Cardiac muscle cell (in vitro differentiated cells and primary cell): ENCODE measurements around the gene TMEM132A. TPM values are rescaled to one million over a fixed set of nuclear protein-coding genes. Genes with fewer than 3 reads are reported as not detected.
A peak's percentile ranks its signal among the peaks of the same experiment; 100 is the strongest.

Source experiments
- DNase-seq, 2 donors: peaks; one replicate each; pipeline versions ENCODE4 v3.0.0 to v3.0.0-alpha.2; 2010 to 2017; ENCODE audit warnings: low read depth in 1 of 2, low spot score in 1 of 2
- H3K27ac ChIP-seq: fragments of 200-600 bp; sonication (generic); 2 replicates; pipeline ENCODE4 v1.5.1; 2016
- H3K27me3 ChIP-seq: fragments of 200-600 bp; sonication (generic); 2 replicates; pipeline ENCODE4 v1.6.0; 2016; ENCODE audit warnings: control low read depth
- H3K36me3 ChIP-seq: fragments of 200-600 bp; sonication (generic); 2 replicates; pipeline ENCODE4 v1.5.1; 2016; ENCODE audit warnings: control low read depth
- H3K4me1 ChIP-seq: fragments of 200-600 bp; sonication (generic); 2 replicates; pipeline ENCODE4 v1.8.1; 2017; ENCODE audit warnings: low read depth, mild to moderate bottlenecking, mixed run types
- H3K4me3 ChIP-seq: fragments of 200-600 bp; sonication (generic); 2 replicates; pipeline ENCODE4 v1.5.1; 2016; ENCODE audit warnings: mild to moderate bottlenecking
- H3K9me3 ChIP-seq: fragments of 200-600 bp; sonication (generic); 2 replicates; pipeline ENCODE4 v1.5.1; 2017; ENCODE audit warnings: low read depth, mild to moderate bottlenecking, control low read depth
- CTCF ChIP-seq: IDR thresholded peaks from 2 replicates; pipeline ENCODE4 v1.5.1; 2012; ENCODE audit warnings: low read depth, mild to moderate bottlenecking, low read length
- polyA plus RNA-seq: library from polyadenylated mRNA; unstranded; fragments of >200 nt; fragmentation: Nextera tagmentation; extraction: Ambion mirVana; gene quantifications from 2 replicates; pipeline ENCODE4 v1.2.1, GENCODE V29; 2016
- total RNA-seq: library from RNA; depleted of rRNA; stranded (reverse); fragments of >200 nt; gene quantifications from 2 replicates; pipeline ENCODE4 v1.2.3, GENCODE V29; 2016

TMEM132A gene
- total and polyA plus RNA-seq, 2 experiments from 2014 or later: 154 to 176 TPM

GRCh38 chr11:60879971-60880588 lies 44.2 kb upstream of the TMEM132A start:
- no peak overlapping the region for H3K27ac ChIP-seq
- no peaks in the 10 kb centered on the region for H3K9me3 ChIP-seq
- TF ChIP-seq CTCF: no peak
- H3K36me3 ChIP-seq: no peaks in the 10 kb centered on the region
- H3K4me3 ChIP-seq: no peak overlapping the region
- no peaks in the 10 kb centered on the region for H3K27me3 ChIP-seq
- peaks cover 7% of the 10 kb centered on the region for H3K4me1 ChIP-seq
- no peak for DNase-seq

GRCh38 chr11:60880643-60881282 lies 43.5 kb upstream of the TMEM132A start:
- TF ChIP-seq CTCF: no peak
- peak in 1 of 2 donors; percentile 23 for DNase-seq
- H3K36me3 ChIP-seq: no peaks in the 10 kb centered on the region
- no peaks in the 10 kb centered on the region for H3K9me3 ChIP-seq
- no peak overlapping the region for H3K4me3 ChIP-seq
- no peaks in the 10 kb centered on the region for H3K27me3 ChIP-seq
- H3K4me1 ChIP-seq: peaks cover 7% of the 10 kb centered on the region
- peak overlapping the region; percentile 45 for H3K27ac ChIP-seq

GRCh38 chr11:60887556-60887955 lies 36.7 kb upstream of the TMEM132A start:
- no peaks in the 10 kb centered on the region for H3K36me3 ChIP-seq
- peak; percentile 80 for TF ChIP-seq CTCF
- H3K27ac ChIP-seq: no peak overlapping the region
- no peak overlapping the region for H3K4me3 ChIP-seq
- peak; percentile 55 to 75 for DNase-seq
- no peaks in the 10 kb centered on the region for H3K9me3 ChIP-seq
- no peaks in the 10 kb centered on the region for H3K27me3 ChIP-seq
- no peaks in the 10 kb centered on the region for H3K4me1 ChIP-seq

- H3K4me1 ChIP-seq: no peaks in the 10 kb centered on the region
- H3K27me3 ChIP-seq: no peaks in the 10 kb centered on the region
- H3K4me3 ChIP-seq: no peak overlapping the region
- TF ChIP-seq CTCF: no peak
- no peak overlapping the region for H3K27ac ChIP-seq
- DNase-seq: no peak
- H3K36me3 ChIP-seq: peaks cover 14% of the 10 kb centered on the region
- no peaks in the 10 kb centered on the region for H3K9me3 ChIP-seq
Measured at GRCh38 chr11:60889869-60890311, 34.4 kb upstream of the TMEM132A start.

- no peak for DNase-seq
- Histone ChIP-seq H3K27ac (no peak overlapping the region), H3K9me3 (no peaks in the 10 kb centered on the region), H3K4me3 (no peak overlapping the region), H3K4me1 (no peaks in the 10 kb centered on the region), H3K27me3 (no peaks in the 10 kb centered on the region), H3K36me3 (peaks cover 21% of the 10 kb centered on the region)
- TF ChIP-seq CTCF: no peak
Measured at GRCh38 chr11:60890696-60891095, 33.6 kb upstream of the TMEM132A start.
